Endometrium (tissue), 2 donors: ENCODE results near the gene ZSCAN4.

Experiments used
- FAIRE-seq: peaks from 2 replicates; lab custom pipeline; 2012; peaks lifted over from hg19 to GRCh38; lab: Jason Lieb, UNC
- donor health status: control.
- donor health status: control.

Gene ZSCAN4

DNA sequence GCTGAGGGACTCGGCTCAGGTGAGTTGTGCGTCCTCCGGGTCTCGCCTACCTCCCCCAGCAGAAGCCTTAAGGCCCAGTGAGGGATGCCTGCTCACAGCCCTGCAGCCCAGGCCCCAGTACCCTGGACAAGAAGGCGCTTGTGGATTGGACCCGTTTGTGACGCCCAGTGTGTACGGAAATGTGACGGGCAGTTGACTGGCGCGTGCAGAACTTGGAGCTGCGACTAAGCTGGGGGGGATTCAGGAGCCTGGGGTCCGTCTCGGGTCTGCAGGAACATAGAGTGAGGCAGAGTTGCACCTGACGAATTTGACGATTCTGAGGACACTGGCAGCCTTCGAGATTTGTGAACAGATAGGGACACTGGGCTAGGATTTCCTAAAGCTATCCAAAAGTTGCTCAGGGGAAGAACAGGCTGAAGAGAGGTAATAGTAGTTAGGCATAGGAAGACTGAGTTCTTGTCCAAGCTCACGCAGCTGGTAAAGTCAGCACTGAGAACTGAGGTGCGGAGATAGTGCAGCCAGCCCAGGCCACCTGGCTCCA lies 13.6 kb downstream of the ZSCAN4 start:
- no peak for FAIRE-seq

DNA sequence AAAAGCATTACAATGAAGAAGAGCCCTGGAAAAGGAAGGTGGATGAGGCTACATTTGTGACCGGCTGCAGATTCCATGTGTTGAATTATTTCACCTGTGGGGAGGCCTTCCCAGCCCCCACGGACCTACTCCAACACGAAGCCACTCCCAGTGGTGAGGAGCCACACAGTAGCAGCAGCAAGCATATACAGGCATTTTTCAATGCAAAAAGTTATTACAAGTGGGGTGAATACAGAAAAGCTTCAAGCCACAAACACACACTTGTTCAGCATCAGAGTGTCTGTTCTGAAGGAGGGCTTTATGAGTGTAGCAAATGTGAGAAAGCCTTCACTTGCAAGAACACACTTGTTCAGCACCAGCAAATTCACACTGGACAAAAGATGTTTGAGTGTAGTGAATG lies 18.0 kb downstream of the ZSCAN4 start:
- no peak for FAIRE-seq

DNA sequence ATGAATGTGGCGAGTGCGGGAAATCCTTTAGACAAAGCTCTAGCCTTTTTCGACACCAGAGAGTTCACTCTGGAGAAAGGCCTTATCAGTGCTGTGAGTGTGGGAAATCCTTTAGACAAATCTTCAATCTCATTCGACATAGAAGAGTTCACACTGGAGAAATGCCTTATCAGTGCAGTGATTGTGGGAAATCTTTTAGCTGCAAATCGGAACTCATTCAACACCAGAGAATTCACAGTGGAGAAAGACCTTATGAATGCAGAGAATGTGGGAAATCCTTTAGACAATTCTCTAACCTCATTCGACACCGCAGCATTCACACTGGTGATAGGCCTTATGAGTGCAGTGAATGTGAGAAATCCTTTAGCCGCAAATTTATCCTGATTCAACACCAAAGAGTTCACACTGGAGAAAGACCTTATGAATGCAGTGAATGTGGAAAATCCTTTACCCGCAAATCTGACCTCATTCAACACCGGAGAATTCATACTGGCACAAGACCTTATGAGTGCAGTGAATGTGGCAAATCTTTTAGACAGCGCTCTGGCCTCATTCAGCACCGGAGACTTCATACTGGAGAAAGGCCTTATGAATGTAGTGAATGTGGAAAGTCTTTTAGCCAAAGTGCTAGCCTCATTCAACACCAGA lies 18.8 kb downstream of the ZSCAN4 start:
- no peak for FAIRE-seq

DNA sequence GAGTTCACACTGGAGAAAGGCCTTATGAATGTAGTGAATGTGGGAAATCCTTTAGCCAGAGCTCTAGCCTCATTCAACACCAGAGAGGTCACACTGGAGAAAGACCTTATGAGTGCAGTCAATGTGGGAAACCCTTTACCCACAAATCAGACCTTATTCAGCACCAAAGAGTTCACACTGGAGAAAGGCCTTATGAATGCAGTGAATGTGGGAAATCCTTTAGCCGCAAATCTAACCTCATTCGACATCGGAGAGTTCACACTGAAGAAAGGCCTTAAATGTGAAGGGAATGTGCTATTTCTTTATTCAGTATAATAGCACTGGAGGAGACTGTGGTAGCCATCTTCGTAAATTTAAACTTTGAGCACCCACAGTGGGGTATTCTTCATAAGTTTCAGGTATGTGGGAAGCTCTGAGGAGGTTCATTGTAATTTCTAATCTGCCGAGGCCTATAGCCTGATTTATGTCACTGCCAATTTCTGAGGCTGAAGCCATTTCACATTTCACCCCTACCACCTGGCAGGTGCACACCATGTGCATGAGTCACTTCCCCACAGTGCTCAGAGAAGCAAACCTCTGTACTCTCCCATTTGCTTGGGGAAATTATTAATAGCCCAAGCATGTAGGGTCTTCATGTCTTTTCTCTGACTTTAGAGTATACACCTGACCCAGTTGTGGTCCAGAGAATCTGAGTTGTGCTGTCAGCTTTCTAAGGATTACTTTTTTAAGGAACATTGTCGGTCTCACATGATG lies 19.5 kb downstream of the ZSCAN4 start:
- no peak for FAIRE-seq

DNA sequence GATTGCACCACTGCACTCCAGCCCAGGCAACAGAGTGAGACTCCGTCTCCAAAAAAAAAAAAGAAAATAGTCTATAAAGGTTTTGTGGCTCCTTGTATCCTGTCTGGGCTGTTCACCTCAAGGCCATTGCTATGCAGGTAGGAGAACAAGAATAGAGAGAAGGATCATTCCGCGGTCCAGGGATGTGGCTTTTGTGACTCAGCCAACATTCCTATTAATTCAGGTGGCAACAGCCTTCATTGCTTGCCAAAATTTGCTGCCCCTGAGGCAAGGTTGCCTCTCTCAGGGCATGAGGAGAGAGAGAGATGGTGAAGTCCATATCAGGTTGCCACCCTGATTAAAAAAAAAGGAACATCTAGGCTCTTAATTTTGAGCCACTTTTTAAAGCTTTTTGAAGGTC lies 21.0 kb downstream of the ZSCAN4 start:
- no peak for FAIRE-seq

DNA sequence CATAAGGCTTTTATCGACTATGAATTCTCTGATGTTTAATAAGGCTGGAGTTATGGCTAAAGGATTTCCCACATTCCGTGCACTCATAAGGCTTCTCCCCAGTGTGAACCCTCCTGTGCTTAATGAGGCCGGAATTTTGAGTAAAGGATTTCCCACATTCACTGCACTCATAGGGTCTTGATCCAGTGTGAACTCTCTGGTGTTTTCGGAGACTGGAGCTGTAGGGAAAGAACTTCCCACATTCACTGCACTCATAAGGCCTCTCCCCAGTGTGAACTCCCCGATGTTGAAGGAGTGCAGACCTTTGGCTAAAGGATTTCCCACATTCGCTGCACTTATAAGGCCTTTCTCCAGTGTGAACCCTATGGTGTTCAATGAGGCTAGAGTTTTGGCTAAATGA lies 32.9 kb downstream of the ZSCAN4 start:
- FAIRE-seq: no peak

DNA sequence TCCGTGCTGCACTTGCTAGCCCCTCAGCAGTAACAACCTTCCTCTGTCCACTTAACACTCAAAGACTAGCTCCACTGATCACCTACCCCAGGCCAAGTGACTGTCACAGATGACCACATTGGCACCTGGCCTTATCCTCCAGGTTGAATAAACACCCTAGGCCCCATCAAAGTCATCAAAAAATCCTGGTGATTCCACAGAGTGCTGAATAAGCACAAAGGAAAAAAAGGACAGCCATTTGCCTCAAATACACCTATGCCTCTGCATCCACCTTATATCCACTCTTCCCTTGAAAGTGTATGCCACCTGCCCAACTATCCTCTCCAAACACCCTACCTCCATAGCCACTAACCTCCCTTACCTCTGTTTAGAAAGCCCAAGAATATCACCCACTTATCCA lies 37.6 kb downstream of the ZSCAN4 start:
- FAIRE-seq: no peak

DNA sequence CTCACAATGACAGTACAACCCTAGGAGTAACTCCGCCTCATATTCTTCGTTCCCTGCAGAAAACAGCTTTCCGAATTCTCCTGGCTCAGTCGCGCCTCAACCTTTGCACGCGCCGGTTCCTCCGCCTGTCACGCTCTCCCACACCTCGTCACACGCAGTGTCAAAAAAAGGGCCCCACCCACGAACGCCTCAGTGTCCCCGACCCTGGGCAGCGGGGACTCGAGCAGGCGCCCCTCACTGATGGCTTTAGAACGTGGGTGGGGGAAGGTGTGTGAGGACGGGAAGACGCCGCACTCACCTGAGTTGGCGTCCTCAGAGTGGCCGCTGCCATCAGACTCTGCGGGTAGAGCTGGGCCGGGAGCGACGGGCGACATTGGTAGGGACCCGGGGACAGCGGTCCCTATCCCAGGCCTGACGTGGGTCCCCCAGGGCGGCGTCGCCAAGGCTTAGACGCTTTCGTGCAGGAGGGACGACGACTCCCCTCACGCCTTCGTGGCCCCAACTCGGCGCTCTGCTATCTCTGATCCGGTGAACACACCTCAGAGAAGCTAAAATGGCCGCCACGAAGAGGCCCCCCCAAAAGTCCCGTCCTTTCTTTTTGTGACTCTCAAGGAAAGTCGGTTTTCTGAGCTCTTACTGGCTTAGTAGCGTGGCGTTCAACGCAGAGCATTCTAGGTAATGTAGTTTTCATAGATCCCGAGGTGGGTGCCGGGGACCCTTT lies 40.1 kb downstream of the ZSCAN4 start, which contains the start of gene ZNF154:
Gene ZNF154, minus strand, starts transcription at position 564 of the 721 bp plus-strand sequence. Its CDS starts 233 bp downstream, at position 331.
- no peak for FAIRE-seq

DNA sequence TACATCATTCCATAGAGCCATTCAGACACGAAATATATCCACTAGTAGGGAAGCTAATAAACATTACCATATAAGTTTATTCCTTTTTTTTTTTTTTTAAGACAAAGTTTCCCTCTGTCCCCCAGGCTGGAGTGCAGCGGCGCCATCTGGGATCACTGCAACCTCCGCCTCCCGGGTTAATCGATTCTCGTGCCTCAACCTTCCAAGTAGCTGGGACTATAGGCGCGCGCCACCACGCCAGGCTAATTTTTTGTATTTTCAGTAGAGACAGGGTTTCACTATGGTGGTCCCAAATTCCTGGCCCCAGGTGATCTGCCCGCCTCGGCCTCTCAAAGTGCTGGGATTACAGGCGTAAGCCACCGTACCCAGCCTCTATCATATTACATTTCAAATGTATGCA lies 40.9 kb downstream of the ZSCAN4 start:
- no peak for FAIRE-seq

DNA sequence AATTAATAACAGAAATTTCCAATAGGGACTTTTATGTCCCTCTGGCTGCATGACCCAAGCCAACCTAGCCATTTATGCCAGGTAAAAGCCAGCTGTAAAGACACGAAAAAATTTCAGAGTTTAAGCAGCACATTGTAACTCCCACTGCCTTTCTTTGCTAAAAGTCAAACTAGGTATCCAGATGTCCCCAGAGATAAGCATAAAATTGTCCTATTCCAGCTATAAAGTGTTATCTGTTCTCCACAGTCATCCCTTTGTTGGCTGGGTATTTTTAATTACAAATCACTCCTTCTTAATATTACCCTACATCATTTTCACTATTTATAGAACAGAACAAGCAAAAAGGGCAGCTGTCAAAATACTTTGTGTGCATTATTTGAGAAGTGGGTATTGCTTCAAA lies 43.5 kb downstream of the ZSCAN4 start:
- no peak for FAIRE-seq

DNA sequence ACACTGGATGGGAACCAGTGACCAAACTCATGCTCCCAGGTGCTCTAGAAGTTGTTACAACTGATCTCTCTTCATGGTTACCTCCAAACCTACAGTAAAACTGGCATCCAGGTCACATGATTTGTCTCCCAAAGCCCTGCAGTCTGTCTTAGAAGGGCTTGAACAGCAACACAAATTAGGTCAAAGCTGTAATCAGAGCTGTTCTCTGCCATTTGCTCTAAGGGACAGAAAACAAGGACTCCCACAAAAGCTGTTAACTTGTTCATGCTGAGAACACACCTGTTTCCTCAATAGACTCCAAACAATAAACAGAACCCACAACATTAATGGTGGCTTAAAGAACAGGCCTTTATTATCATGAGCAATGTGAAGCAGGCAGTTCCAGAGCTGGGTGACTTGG lies 50.7 kb downstream of the ZSCAN4 start:
- no peak for FAIRE-seq

DNA sequence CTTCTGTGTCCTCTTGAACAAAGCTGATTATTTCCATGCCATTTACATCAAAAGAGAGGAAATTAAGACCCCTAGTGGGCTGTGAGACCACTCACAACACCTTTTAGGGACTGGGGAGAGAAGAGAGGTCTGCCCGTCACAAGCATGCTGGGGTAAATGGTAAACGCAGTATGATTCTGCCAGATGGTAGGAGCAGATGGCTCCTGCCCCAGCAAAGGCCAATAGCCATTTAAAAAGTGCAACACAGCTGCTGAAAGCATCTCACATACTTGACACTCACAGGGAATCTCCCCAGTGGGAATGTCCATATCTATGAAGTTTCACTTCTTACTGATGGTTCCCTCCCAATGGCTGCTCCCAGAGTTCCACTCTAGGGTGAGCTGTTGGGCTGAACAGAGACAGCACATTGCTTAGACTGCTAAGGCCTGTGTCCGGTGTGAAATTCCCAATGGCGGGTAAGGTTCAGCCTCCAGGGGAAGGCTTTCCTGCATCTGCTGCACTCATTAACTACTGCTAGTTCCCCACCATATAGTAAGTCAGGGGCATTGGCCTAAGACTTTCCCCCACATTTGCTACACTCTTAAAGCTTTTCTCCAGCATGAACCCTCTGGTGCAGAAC lies 51.3 kb downstream of the ZSCAN4 start:
- FAIRE-seq: no peak

DNA sequence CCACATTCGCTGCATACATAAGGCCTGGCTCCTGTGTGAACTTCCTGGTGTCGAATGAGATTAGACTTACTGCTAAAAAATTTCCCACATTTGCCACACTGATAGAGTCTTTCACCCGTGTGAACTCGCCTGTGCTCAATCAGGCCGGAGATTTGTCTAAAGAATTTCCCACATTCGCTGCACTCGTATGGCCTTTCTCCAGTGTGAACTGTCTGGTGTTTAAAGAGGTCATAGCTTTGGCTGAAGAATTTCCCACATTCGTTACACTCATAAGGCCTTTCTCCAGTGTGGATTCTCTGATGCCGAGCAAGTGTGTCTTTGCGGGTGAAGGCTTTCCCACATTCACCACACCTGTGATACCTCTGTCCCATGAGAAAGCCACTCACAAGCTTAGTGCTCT lies 52.1 kb downstream of the ZSCAN4 start:
- no peak for FAIRE-seq
